IMR-90 (cell line): Measurements from ENCODE around the gene ZNF614. TPM values are rescaled to one million over a fixed set of nuclear protein-coding genes. Genes with fewer than 3 reads are reported as not detected.
"Not testable (repeated sequence)": the region's sequence is repeated elsewhere in the genome, so short reads cannot be mapped to it uniquely, and the experiment has no call there.

Experiments used
- ATAC-seq: fragments of 200-7000 bp; cut with Tn5 transposase; 2 replicates; pipeline ENCODE4 v1.9.1; 2020; ENCODE audit warnings: low read depth, mild to moderate bottlenecking, moderate library complexity
- BruUV-seq: library from RNA; stranded (reverse); fragments of 400-500 nt; replicated peaks from 2 replicates; lab custom pipeline; 2021; lab: Mats Ljungman, UMichigan
- CTCF ChIA-PET: fragments of 300-600 bp; formaldehyde crosslinking; extraction: SDS; loops from one replicate; lab custom pipeline; 2021; ENCODE audit warnings: antibody characterized with exemption; lab: Yijun Ruan, JAX
- POLR2A ChIA-PET: fragments of 300-600 bp; sonication (Branson Sonifier 250); formaldehyde crosslinking; loops from one replicate; lab custom pipeline; 2022; ENCODE audit warnings: antibody characterized with exemption; ENCODE audit not compliant: unreplicated experiment; lab: Charles Lee
- DNase-seq: peaks from one replicate; pipeline ENCODE4 v3.0.0; 2013
- H2AFZ ChIP-seq: replicated peaks from 2 replicates; pipeline ENCODE3; 2013; ENCODE audit warnings: low read length, mild to moderate bottlenecking; ENCODE audit not compliant: poor library complexity
- H2AK5ac ChIP-seq: 2 replicates; pipeline ENCODE4 v1.6.1; 2013; ENCODE audit warnings: low read depth, low read length, inconsistent platforms
- H2AK9ac ChIP-seq: replicated peaks from 2 replicates; pipeline ENCODE3; 2013; ENCODE audit warnings: mild to moderate bottlenecking, low read depth, low read length, moderate library complexity; ENCODE audit not compliant: poor library complexity
- H2BK120ac ChIP-seq: 2 replicates; pipeline ENCODE4 v1.6.1; 2013; ENCODE audit warnings: low read depth, low read length, inconsistent platforms
- H2BK15ac ChIP-seq: 3 replicates; pipeline ENCODE4 v1.6.1; 2013; ENCODE audit warnings: low read depth, low read length, inconsistent platforms
- H2BK20ac ChIP-seq: 2 replicates; pipeline ENCODE4 v1.6.1; 2013; ENCODE audit warnings: low read depth, mild to moderate bottlenecking, inconsistent platforms, low read length, moderate library complexity
- H2BK5ac ChIP-seq: 2 replicates; pipeline ENCODE4 v1.6.1; 2013; ENCODE audit warnings: mild to moderate bottlenecking, low read depth, low read length, inconsistent platforms; ENCODE audit not compliant: poor library complexity, severe bottlenecking
- H3K14ac ChIP-seq: replicated peaks from 2 replicates; pipeline ENCODE4 v1.6.1; 2013; ENCODE audit warnings: low read depth, low read length, inconsistent platforms
- H3K18ac ChIP-seq: 2 replicates; pipeline ENCODE4 v1.6.1; 2013; ENCODE audit warnings: low read depth, low read length, control low read depth
- H3K23ac ChIP-seq: 2 replicates; pipeline ENCODE4 v1.6.1; 2013; ENCODE audit warnings: low read depth, low read length, inconsistent platforms
- H3K27ac ChIP-seq: 2 replicates; pipeline ENCODE4 v1.5.1; 2013; ENCODE audit warnings: mild to moderate bottlenecking, control low read depth, low read length; ENCODE audit not compliant: insufficient read depth
- H3K27me3 ChIP-seq: 2 replicates; pipeline ENCODE4 v1.6.1; 2013; ENCODE audit warnings: low read length; ENCODE audit not compliant: control insufficient read depth, insufficient read depth
- H3K36me3 ChIP-seq: 2 replicates; pipeline ENCODE4 v1.6.1; 2013; ENCODE audit warnings: low read length, mixed read lengths; ENCODE audit not compliant: control insufficient read depth, insufficient read depth
- H3K4ac ChIP-seq: 2 replicates; pipeline ENCODE4 v1.6.1; 2013; ENCODE audit warnings: low read depth, low read length, inconsistent platforms
- H3K4me1 ChIP-seq: 2 replicates; pipeline ENCODE4 v1.6.1; 2013; ENCODE audit warnings: low read length, mixed read lengths; ENCODE audit not compliant: control insufficient read depth, insufficient read depth
- H3K4me2 ChIP-seq: 2 replicates; pipeline ENCODE4 v1.6.1; 2013; ENCODE audit warnings: low read depth, mild to moderate bottlenecking, control low read depth, low read length, moderate library complexity
- H3K4me3 ChIP-seq: 2 replicates; pipeline ENCODE4 v1.5.1; 2013; ENCODE audit warnings: low read depth, mild to moderate bottlenecking, control low read depth, low read length, moderate library complexity; ENCODE audit not compliant: insufficient read depth
- H3K56ac ChIP-seq: 2 replicates; pipeline ENCODE4 v1.6.1; 2013; ENCODE audit warnings: low read length, inconsistent platforms; ENCODE audit not compliant: insufficient read depth; ENCODE audit errors: extremely low read depth
- H3K79me1 ChIP-seq, 2 experiments: 2 replicates each; pipeline ENCODE4 v1.6.1; 2013; ENCODE audit warnings: low read length in 2 of 2, inconsistent platforms in 1 of 2, low read depth in 1 of 2
- H3K9ac ChIP-seq: 2 replicates; pipeline ENCODE4 v1.6.1; 2013; ENCODE audit warnings: low read depth, low read length, control low read depth
- H3K9me1 ChIP-seq: 2 replicates; pipeline ENCODE4 v1.6.1; 2013; ENCODE audit warnings: low read length, inconsistent platforms; ENCODE audit not compliant: insufficient read depth
- H3K9me3 ChIP-seq: 2 replicates; pipeline ENCODE4 v1.6.1; 2013; ENCODE audit warnings: low read length; ENCODE audit not compliant: control insufficient read depth, insufficient read depth
- H4K20me1 ChIP-seq: 2 replicates; pipeline ENCODE4 v1.6.1; 2013; ENCODE audit warnings: low read length, inconsistent platforms; ENCODE audit not compliant: insufficient read depth
- H4K5ac ChIP-seq: 2 replicates; pipeline ENCODE4 v1.6.1; 2013; ENCODE audit warnings: mild to moderate bottlenecking, low read depth, low read length, control low read depth
- H4K8ac ChIP-seq, 2 experiments: 2 replicates each; pipeline ENCODE4 v1.6.1; 2013; ENCODE audit warnings: low read depth in 2 of 2, low read length in 2 of 2, control low read depth in 1 of 2, inconsistent platforms in 1 of 2
- H4K91ac ChIP-seq: 2 replicates; pipeline ENCODE4 v1.6.1; 2013; ENCODE audit warnings: low read depth, low read length, inconsistent platforms; ENCODE audit not compliant: insufficient read depth
- WGBS, 2 experiments: methylation state at CpG; one replicate each; pipeline versions ENCODE4 v1.1.5 to v1.1.7; 2013; ENCODE audit warnings: missing lambda C conversion rate in 2 of 2; ENCODE audit not compliant: insufficient read length in 1 of 2; ENCODE audit errors: extremely low coverage in 2 of 2; 5-methylcytosine and 5-hydroxymethylcytosine counted together
- dilution Hi-C: fragments of 300-500 bp; cut with HindIII; formaldehyde crosslinking; loops from one replicate; pipeline ENCODE4 v1.14.3; 2018; ENCODE audit warnings: low sequenced_read_pairs; ENCODE audit not compliant: unreplicated experiment
- in situ Hi-C: fragments of 300-500 bp; cut with MboI; formaldehyde crosslinking; loops from 3 replicates; pipeline ENCODE4 v1.14.3; 2019; ENCODE audit warnings: low sequenced_read_pairs, inconsistent platforms, mixed read lengths
- intact Hi-C: fragments of 100-400 bp; cut with micrococcal nuclease; formaldehyde crosslinking; loops from 2 replicates; pipeline ENCODE4 v1.10.0; 2022
- polyA plus RNA-seq, 3 experiments: library from polyadenylated mRNA; depleted of rRNA; stranded (reverse); fragments of >200 nt; gene quantifications; 2 replicates each; pipeline ENCODE4 v1.2.3, GENCODE V29; 2012; ENCODE audit warnings: low replicate concordance in 1 of 3
- total RNA-seq: library from RNA; depleted of rRNA; stranded (reverse); fragments of >200 nt; gene quantifications from 2 replicates; pipeline ENCODE4 v1.2.3, GENCODE V29; 2012

The ZNF614 gene
- total and polyA plus RNA-seq, 2 of the 4 experiments (the other 2 are of a cell fraction) = 3.4 to 12.4 TPM

DNA sequence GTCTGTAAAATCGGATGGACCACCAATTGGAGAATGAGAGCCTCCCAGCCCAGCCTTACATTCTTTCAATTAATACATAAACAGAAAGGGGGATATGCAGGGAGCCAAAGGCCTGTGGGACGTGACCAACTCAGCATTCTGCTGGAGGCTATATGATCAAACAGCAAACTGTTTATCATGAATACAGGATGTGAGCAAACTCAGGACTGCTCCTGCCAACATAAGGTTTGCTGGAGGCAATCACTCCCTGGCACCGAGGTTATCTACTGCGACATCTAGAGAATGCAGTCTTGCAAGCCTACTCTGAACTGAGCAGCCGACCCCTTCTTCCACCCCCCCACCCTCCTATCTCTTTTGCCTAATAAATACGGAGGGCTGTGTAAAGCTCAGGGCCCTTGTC is 47.3 kb downstream of the ZNF614 start:
- intact Hi-C loops, H4K20me1 ChIP-seq, CTCF ChIA-PET, H2BK20ac ChIP-seq, H3K9me1 ChIP-seq, H3K4ac ChIP-seq, H2AFZ ChIP-seq, ATAC-seq, BruUV-seq, H3K27ac ChIP-seq, H3K4me1 ChIP-seq, dilution Hi-C loops, H3K9ac ChIP-seq, H2BK120ac ChIP-seq, H2BK15ac ChIP-seq, H2BK5ac ChIP-seq, H3K56ac ChIP-seq, H4K8ac ChIP-seq, H4K5ac ChIP-seq, H3K23ac ChIP-seq, H3K14ac ChIP-seq, H3K4me3 ChIP-seq, in situ Hi-C loops, H2AK9ac ChIP-seq, H2AK5ac ChIP-seq, DNase-seq, H4K91ac ChIP-seq, POLR2A ChIA-PET, H3K18ac ChIP-seq, H3K4me2 ChIP-seq, H3K27me3 ChIP-seq: not testable (repeated sequence)
- WGBS, 2 experiments = 83% methylated on average over 1 of the region's 6 CpGs; no CpG with 5 or more reads in 1 of the 2 experiments
- peaks cover 37% of the 10 kb centered on the region for H3K9me3 ChIP-seq
- H3K79me1 ChIP-seq = peaks cover 14 to 30% of the 10 kb centered on the region in 2 experiments
- H3K36me3 ChIP-seq = peaks cover 17% of the 10 kb centered on the region
